Kasumi-1 (cell line): Measurements from ENCODE around the gene NPY1R.

Experiments used
- DNase-seq, 2 experiments: peaks; one replicate each; lab custom pipeline; 2025; lab: John Stamatoyannopoulos, UW

The NPY1R gene

GRCh38 chr4:163332526-163333406 is at the start of gene NPY1R:
TSS of gene NPY1R (minus strand) at chr4:163332596. CDS start at chr4:163326554, 6,042 bp downstream.
- DNase-seq, result peak in 1 of 2 experiments; percentile 26

GRCh38 chr4:163380703-163381102 is 48.3 kb upstream of the NPY1R start:
- DNase-seq, result peak in 1 of 2 experiments; percentile 54

- DNase-seq, result no peak
These were observed 46.3 kb upstream of the NPY1R start for GRCh38 chr4:163378661-163379060.

- no peak for DNase-seq
These were observed 39.6 kb upstream of the NPY1R start for GRCh38 chr4:163372029-163372428.

GRCh38 chr4:163367651-163368050 is 35.3 kb upstream of the NPY1R start:
- no peak for DNase-seq

GRCh38 chr4:163356104-163356503 is 23.7 kb upstream of the NPY1R start:
- DNase-seq, result no peak

- no peak for DNase-seq
These were observed 20.7 kb upstream of the NPY1R start for GRCh38 chr4:163353054-163353453.

GRCh38 chr4:163350672-163351071 is 18.3 kb upstream of the NPY1R start:
- no peak for DNase-seq

- DNase-seq, result no peak
These were observed 12.0 kb upstream of the NPY1R start for GRCh38 chr4:163344147-163345125.

- no peak for DNase-seq
These were observed 11.3 kb upstream of the NPY1R start, which contains the start of gene NPY5R for GRCh38 chr4:163343604-163344146. TSS of gene NPY5R (plus strand) at chr4:163343892. CDS start at chr4:163350274, 6,382 bp downstream.

GRCh38 chr4:163335384-163335783 is 3.0 kb upstream of the NPY1R start:
- DNase-seq, result no peak

- DNase-seq, result no peak
These were observed 593 bp downstream of the NPY1R start for GRCh38 chr4:163331629-163332376.

GRCh38 chr4:163330916-163331628 is 1.3 kb downstream of the NPY1R start:
- DNase-seq, result no peak

- DNase-seq, result no peak
These were observed 15.3 kb downstream of the NPY1R start for GRCh38 chr4:163317110-163317509.

- DNase-seq, result no peak
These were observed 22.9 kb downstream of the NPY1R start for GRCh38 chr4:163309466-163309865.

- no peak for DNase-seq
These were observed 29.3 kb downstream of the NPY1R start for GRCh38 chr4:163303069-163303468.

GRCh38 chr4:163300445-163300844 is 32.0 kb downstream of the NPY1R start:
- DNase-seq, result no peak

- no peak for DNase-seq
These were observed 37.3 kb downstream of the NPY1R start for GRCh38 chr4:163295138-163295537.

GRCh38 chr4:163284304-163284703 is 48.1 kb downstream of the NPY1R start:
- no peak for DNase-seq

- DNase-seq, result no peak
These were observed 51.5 kb downstream of the NPY1R start for GRCh38 chr4:163280703-163281519.
